Osteoblast (primary cell): Measurements from ENCODE around the gene HNRNPC. TPM values are rescaled to one million over a fixed set of nuclear protein-coding genes. Genes with fewer than 3 reads are reported as not detected.

Experiments
- DNase-seq: peaks from one replicate; pipeline ENCODE4 v3.0.0; 2011; ENCODE audit warnings: low spot score, mixed read lengths; ENCODE audit not compliant: insufficient read length; ENCODE audit errors: missing footprints
- H2AFZ ChIP-seq: 2 replicates; pipeline ENCODE4 v1.6.0; 2011; ENCODE audit warnings: mild to moderate bottlenecking, low read length
- H3K27ac ChIP-seq: 2 replicates; pipeline ENCODE4 v1.5.1; 2011; ENCODE audit warnings: mild to moderate bottlenecking, low read depth, low read length, moderate library complexity
- H3K27me3 ChIP-seq: 2 replicates; pipeline ENCODE4 v1.6.0; 2012; ENCODE audit warnings: mild to moderate bottlenecking, control low read depth, inconsistent platforms, low read length, moderate library complexity; ENCODE audit not compliant: insufficient read depth
- H3K36me3 ChIP-seq: 2 replicates; pipeline ENCODE4 v1.5.1; 2011; ENCODE audit warnings: mild to moderate bottlenecking, low read length, control low read depth, moderate library complexity; ENCODE audit not compliant: insufficient read depth
- H3K4me1 ChIP-seq: 2 replicates; pipeline ENCODE4 v1.5.1; 2011; ENCODE audit warnings: mild to moderate bottlenecking, low read length, control low read depth, moderate library complexity; ENCODE audit not compliant: insufficient read depth
- H3K4me2 ChIP-seq: 2 replicates; pipeline ENCODE4 v1.6.0; 2011; ENCODE audit warnings: mild to moderate bottlenecking, low read length; ENCODE audit not compliant: insufficient read depth
- H3K4me3 ChIP-seq: fragments of 200-600 bp; sonication (generic); 3 replicates; pipeline ENCODE4 v1.5.1; 2012; ENCODE audit warnings: mild to moderate bottlenecking, low read length, inconsistent platforms; ENCODE audit not compliant: insufficient read depth
- H3K79me2 ChIP-seq: 2 replicates; pipeline ENCODE4 v1.6.0; 2012; ENCODE audit warnings: mild to moderate bottlenecking, low read length, control low read depth, inconsistent platforms; ENCODE audit not compliant: insufficient read depth
- H3K9me3 ChIP-seq: 2 replicates; pipeline ENCODE4 v1.5.1; 2011; ENCODE audit warnings: low read depth, low read length, control low read depth
- H4K20me1 ChIP-seq: 2 replicates; pipeline ENCODE4 v1.6.0; 2012; ENCODE audit warnings: mild to moderate bottlenecking, low read length, control low read depth; ENCODE audit not compliant: insufficient read depth
- CTCF ChIP-seq: IDR thresholded peaks from 2 replicates; pipeline ENCODE4 v1.5.1; 2011; ENCODE audit warnings: mild to moderate bottlenecking, low read depth, low read length, moderate library complexity; ENCODE audit errors: extremely low read depth
- total RNA-seq: library from RNA; depleted of rRNA; stranded (reverse); fragments of >200 nt; gene quantifications from 2 replicates; pipeline ENCODE4 v1.2.3, GENCODE V29; 2012

The HNRNPC gene
- total RNA-seq, 1 donor = 446 TPM

DNA sequence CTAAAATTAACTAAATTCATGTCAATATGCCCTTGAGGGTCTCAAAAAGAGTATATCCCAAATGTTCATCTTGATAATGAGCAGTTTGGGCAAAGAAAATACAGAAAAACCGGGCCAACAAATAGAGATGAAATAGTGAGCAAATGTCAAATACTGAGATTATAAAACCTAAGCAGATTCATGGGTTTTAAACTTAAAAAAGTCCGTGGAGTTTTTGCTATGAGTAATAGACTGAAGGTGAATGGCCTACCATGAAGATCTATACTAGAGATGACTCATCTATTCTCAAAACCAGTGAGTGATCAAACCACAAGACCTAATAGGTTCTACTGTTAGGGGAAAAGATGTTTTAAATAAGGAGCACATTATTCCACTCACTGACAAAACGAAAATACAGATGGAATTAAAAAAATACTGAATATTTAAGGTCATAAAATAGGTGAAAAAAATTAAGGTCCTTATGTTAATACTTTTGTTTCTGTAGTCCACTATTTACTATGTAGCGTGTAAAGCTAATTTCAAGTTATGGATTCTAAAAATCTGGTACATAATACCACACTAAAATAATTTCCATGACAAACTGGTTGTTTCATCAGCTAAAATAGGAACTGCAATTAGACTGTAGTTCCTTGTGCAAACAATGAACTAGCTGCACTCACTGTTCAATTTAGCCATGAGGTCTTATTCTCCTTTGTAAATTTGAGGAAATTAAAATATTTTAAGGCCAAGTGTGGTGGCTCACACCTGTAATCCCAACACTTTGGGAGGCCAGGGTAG, 5.0 kb downstream of the HNRNPC start:
- Histone ChIP-seq H3K79me2 (peaks cover 94% of the 10 kb centered on the region), H3K9me3 (no peaks in the 10 kb centered on the region), H3K4me1 (peaks cover 59% of the 10 kb centered on the region), H4K20me1 (peaks cover 93% of the 10 kb centered on the region), H3K4me3 (peak overlapping the region; percentile 36), H3K27me3 (no peaks in the 10 kb centered on the region), H3K36me3 (peaks cover 78% of the 10 kb centered on the region), H3K27ac (peak overlapping the region; percentile 53), H2AFZ (no peak overlapping the region), H3K4me2 (peak overlapping the region; percentile 93)
- peak; percentile 62 for DNase-seq
- TF ChIP-seq CTCF = no peak

DNA sequence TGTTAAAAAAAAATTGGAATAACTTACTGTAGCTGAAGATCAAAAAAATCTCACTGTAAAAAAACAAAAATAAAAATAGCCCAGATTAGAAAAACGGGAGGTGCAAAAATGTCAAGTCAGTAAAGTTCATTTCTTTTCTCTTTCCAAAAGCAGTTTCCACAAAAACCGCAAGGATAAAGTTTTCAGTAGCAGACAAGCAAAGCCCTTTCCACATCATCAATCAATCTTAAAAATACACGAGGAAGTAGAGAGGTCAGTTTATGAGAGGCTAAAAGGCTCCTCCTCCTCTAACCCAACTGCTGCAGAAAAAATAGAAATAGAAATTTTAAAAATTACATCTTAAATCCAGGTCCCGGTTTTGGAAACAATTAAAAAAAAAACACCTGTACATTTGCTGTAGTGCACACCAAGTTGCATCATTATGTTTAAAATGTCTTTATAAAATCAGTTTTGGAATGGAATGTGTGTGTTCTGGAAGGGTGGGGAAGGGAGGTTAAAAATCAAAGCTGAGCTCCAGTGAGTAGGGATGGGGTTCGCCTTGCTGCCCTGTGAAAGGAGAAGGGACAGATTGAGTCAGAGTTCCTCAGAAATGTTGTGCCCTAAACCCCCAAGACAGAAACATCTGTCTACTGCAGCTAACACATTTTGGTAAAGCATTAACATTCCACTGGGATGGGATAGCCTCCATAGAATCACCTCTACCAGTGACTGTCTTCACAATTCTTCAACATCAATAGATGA, 5.8 kb downstream of the HNRNPC start:
- no peak for DNase-seq
- H3K9me3 ChIP-seq = no peaks in the 10 kb centered on the region
- H3K4me2 ChIP-seq = peak overlapping the region; percentile 93
- peaks cover 66% of the 10 kb centered on the region for H3K4me1 ChIP-seq
- H3K27me3 ChIP-seq = no peaks in the 10 kb centered on the region
- peaks cover 94% of the 10 kb centered on the region for H3K79me2 ChIP-seq
- H3K27ac ChIP-seq = peak overlapping the region; percentile 53
- peaks cover 86% of the 10 kb centered on the region for H3K36me3 ChIP-seq
- TF ChIP-seq CTCF = no peak
- H4K20me1 ChIP-seq = peaks cover 93% of the 10 kb centered on the region
- no peak overlapping the region for H2AFZ ChIP-seq
- peak overlapping the region; percentile 36 for H3K4me3 ChIP-seq

DNA sequence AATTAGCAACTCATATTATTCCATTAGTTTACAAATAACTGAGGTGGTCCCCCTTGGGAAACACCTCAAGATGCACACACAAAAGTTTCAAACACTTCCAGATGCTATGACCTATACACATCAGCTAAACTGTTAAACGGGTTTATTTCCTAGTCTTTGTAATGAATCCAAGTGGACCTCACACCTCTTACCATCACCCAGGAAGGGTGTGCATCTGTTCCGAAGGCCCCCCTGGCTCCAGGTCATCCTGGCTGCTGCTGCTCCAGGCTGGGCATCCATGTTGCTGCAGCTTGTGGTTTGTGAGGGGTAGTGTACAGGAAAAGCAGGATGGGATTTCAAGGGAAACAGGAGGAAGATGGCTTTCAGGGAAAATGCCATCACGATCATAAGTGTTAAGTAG, 6.8 kb downstream of the HNRNPC start:
- Histone ChIP-seq H3K36me3 (peaks cover 85% of the 10 kb centered on the region), H3K4me2 (peak overlapping the region; percentile 93), H3K4me3 (no peak overlapping the region), H2AFZ (no peak overlapping the region), H3K27ac (peak overlapping the region; percentile 55), H3K27me3 (no peaks in the 10 kb centered on the region), H3K79me2 (peaks cover 94% of the 10 kb centered on the region), H4K20me1 (peaks cover 93% of the 10 kb centered on the region), H3K9me3 (no peaks in the 10 kb centered on the region), H3K4me1 (peaks cover 76% of the 10 kb centered on the region)
- TF ChIP-seq CTCF = no peak
- DNase-seq = no peak

DNA sequence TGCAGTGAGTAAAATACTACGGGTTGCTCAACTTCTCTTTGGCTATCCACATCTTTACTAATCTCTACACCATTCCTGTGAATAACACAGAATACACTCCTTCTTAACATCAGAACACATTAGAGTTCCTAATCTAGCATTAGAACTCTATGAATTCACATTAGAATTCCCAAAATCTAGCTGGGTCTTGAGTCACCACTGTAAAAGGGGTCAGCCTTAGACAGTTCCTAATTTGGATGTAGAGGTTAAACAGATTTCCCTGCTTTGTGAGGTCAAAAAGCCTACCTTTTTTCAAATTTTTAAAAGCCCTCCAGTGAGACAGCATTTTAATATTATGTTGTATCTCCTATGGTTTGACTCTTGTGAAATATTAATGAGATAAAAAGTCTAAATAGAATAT, 7.4 kb downstream of the HNRNPC start:
- Histone ChIP-seq H3K4me3 (no peak overlapping the region), H3K27me3 (no peaks in the 10 kb centered on the region), H3K79me2 (peaks cover 94% of the 10 kb centered on the region), H3K36me3 (peaks cover 87% of the 10 kb centered on the region), H3K4me1 (peaks cover 77% of the 10 kb centered on the region), H2AFZ (no peak overlapping the region), H3K9me3 (no peaks in the 10 kb centered on the region), H3K4me2 (peak overlapping the region; percentile 93), H4K20me1 (peaks cover 94% of the 10 kb centered on the region), H3K27ac (peak overlapping the region; percentile 55)
- TF ChIP-seq CTCF = no peak
- DNase-seq = no peak
